Ishikawa (cell line): ENCODE results near the gene LPP.

Experiments
- CEBPB ChIP-seq: IDR thresholded peaks from 2 replicates; pipeline ENCODE4 v1.6.1; 2012
- CREB1 ChIP-seq: IDR thresholded peaks from 2 replicates; pipeline ENCODE4 v1.6.1; 2012; ENCODE audit warnings: low read depth
- EGR1 ChIP-seq: IDR thresholded peaks from 2 replicates; pipeline ENCODE4 v1.6.1; 2012
- EP300 ChIP-seq: IDR thresholded peaks from 2 replicates; pipeline ENCODE4 v1.6.1; 2012; ENCODE audit warnings: borderline replicate concordance
- FOXM1 ChIP-seq: IDR thresholded peaks from 2 replicates; pipeline ENCODE4 v1.6.1; 2012; ENCODE audit warnings: low read depth, borderline replicate concordance
- NFIC ChIP-seq: IDR thresholded peaks from 2 replicates; pipeline ENCODE4 v1.6.1; 2012
- RAD21 ChIP-seq: IDR thresholded peaks from 2 replicates; pipeline ENCODE4 v1.6.1; 2012; ENCODE audit warnings: low read depth
- TAF1 ChIP-seq: IDR thresholded peaks from 2 replicates; pipeline ENCODE4 v1.6.1; 2012; ENCODE audit warnings: low read depth, mild to moderate bottlenecking
- TCF12 ChIP-seq: IDR thresholded peaks from 2 replicates; pipeline ENCODE4 v1.6.1; 2012; ENCODE audit warnings: low read depth
- TEAD4 ChIP-seq: IDR thresholded peaks from 2 replicates; pipeline ENCODE4 v1.6.1; 2012
- YY1 ChIP-seq: IDR thresholded peaks from 2 replicates; pipeline ENCODE4 v1.6.1; 2012; ENCODE audit warnings: low read depth
- ZBTB7A ChIP-seq: IDR thresholded peaks from 2 replicates; pipeline ENCODE4 v1.6.1; 2012; ENCODE audit warnings: low read depth
- TF ChIP-seq, protein P1 (sequence below): IDR thresholded peaks from 2 replicates; pipeline ENCODE4 v1.6.1; 2012; ENCODE audit warnings: low read depth, mild to moderate bottlenecking
- TF ChIP-seq, protein P2 (sequence below): IDR thresholded peaks from 2 replicates; pipeline ENCODE4 v1.6.1; 2012

DNA sequence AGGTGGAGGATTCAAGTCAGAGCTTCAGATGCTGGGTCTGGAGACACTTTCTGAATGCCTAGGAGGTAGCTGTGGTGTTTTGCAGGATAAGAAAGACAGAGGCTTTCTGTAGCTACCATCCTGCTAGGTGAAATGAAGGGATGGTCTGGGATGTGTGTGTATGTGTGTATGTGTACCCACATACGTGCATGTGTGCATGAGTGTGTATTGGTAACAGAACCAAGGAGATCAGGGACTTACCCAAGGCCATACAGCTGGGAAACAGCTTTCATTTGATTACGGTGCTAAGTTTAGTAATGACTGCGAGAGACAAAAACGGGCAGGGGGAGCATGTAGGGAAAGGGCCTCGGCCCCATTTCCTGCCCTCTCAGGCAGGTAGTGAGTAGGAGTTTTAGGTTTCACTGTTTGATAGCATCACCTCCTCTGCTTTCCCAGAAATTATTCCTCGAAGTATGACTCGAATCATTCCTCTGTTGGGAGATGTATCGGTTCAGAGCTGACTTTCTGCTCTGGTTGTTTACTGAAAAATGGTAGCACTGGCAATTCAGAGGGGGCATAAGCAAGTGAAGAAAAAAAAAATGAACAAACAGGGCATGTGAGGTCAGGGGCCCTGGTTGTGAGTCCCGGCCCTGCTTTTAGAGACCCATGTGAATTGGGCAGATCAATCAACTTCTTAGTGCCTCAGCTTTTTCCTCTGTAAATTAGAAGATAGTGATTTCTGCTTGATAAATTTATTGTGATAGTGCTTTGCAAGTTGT, 130.7 kb downstream of the LPP start:
- no peak for TF ChIP-seq RAD21
- TF ChIP-seq, protein P1, sequence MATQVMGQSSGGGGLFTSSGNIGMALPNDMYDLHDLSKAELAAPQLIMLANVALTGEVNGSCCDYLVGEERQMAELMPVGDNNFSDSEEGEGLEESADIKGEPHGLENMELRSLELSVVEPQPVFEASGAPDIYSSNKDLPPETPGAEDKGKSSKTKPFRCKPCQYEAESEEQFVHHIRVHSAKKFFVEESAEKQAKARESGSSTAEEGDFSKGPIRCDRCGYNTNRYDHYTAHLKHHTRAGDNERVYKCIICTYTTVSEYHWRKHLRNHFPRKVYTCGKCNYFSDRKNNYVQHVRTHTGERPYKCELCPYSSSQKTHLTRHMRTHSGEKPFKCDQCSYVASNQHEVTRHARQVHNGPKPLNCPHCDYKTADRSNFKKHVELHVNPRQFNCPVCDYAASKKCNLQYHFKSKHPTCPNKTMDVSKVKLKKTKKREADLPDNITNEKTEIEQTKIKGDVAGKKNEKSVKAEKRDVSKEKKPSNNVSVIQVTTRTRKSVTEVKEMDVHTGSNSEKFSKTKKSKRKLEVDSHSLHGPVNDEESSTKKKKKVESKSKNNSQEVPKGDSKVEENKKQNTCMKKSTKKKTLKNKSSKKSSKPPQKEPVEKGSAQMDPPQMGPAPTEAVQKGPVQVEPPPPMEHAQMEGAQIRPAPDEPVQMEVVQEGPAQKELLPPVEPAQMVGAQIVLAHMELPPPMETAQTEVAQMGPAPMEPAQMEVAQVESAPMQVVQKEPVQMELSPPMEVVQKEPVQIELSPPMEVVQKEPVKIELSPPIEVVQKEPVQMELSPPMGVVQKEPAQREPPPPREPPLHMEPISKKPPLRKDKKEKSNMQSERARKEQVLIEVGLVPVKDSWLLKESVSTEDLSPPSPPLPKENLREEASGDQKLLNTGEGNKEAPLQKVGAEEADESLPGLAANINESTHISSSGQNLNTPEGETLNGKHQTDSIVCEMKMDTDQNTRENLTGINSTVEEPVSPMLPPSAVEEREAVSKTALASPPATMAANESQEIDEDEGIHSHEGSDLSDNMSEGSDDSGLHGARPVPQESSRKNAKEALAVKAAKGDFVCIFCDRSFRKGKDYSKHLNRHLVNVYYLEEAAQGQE = no peak
- TF ChIP-seq FOXM1 = no peak
- no peak for TF ChIP-seq TAF1
- TF ChIP-seq, protein P2, sequence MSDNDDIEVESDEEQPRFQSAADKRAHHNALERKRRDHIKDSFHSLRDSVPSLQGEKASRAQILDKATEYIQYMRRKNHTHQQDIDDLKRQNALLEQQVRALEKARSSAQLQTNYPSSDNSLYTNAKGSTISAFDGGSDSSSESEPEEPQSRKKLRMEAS = no peak
- no peak for TF ChIP-seq YY1
- no peak for TF ChIP-seq CREB1
- TF ChIP-seq CEBPB = no peak
- no peak for TF ChIP-seq EGR1
- TF ChIP-seq TCF12 = no peak
- TF ChIP-seq EP300 = no peak
- no peak for TF ChIP-seq ZBTB7A
- TF ChIP-seq TEAD4 = no peak
- no peak for TF ChIP-seq NFIC
